ACHN (cell line): Measurements from ENCODE around the gene CAPN9.
A peak's percentile ranks its signal among the peaks of the same experiment; 100 is the strongest.

Experiments used
- DNase-seq: peaks from one replicate; pipeline ENCODE4 v3.0.0-alpha.2; 2015
- in situ Hi-C: cut with HindIII; loops from 2 replicates; pipeline ENCODE4 v1.10.0; 2017; ENCODE audit warnings: low sequenced_read_pairs, low pct_ligation_motif_present, low pct_unique_long_range_greater_than_20kb

Gene CAPN9

DNA sequence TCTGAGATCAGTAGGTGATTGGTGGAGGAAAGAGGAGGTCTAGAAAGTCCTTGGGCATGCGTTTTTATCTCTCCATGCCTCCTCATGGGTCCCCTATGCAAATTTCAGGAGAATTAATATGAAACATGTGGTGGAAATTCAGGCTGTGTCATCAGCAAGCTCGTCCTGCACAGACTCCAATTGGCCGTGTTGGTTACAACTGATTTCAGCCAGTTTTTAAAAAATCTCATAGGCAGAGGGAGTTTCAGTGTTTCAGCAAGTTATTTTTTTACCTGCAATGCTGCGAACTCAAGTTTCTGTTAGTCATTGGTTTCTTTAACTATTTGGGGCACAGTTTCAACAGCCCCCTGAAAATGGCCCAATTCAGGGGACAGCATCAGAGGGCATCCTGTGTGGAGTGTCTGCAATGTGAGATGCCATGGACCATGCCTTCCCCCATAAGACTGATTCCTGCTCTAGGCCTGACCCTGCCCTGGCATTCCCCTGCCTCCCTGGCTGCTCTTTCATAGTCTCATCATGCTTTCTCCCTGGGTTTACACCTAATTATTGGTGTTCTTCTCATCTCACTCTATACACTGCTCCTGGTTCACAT, 61.2 kb downstream of the CAPN9 start:
- DNase-seq: no peak

DNA sequence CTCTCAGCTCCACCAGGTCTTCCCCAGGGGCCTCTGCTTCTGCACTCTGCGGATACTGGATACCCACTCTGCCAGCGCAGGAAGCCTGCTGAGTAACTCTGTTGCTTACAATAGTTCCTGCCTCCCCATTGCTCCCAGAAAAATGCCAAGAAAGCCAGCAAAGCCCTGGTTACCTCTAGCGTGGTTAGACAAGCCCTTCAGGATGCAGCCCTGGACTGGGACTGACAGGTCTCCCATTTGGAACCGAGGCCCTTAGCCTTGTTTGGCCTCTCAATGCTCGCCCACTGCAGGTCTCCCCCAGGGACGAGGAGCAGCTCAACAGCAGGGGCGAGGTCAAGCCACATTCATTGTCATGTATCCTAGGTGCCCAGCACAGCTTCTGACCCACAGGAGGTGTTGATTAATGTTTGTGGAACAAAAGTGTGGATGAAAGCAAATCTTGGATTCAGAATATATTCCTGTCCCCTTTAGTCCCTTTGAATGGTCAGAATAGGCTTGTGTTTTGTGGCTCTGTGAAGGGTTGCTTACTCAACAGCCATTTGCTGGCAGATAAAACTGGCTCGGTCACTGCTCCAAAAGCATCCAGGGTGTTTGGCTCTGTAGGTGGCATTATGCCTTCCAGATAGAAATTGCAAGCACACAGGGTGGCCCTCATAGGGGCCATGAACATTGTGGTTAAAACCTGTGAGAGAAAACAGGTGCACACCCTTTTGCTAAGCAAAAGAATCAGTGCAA, 62.2 kb downstream of the CAPN9 start:
- in situ Hi-C loops: no loop called here
- DNase-seq: no peak

More for the DNA sequence above, 61.2 kb downstream of the CAPN9 start:
- in situ Hi-C loops: no loop called here

DNA sequence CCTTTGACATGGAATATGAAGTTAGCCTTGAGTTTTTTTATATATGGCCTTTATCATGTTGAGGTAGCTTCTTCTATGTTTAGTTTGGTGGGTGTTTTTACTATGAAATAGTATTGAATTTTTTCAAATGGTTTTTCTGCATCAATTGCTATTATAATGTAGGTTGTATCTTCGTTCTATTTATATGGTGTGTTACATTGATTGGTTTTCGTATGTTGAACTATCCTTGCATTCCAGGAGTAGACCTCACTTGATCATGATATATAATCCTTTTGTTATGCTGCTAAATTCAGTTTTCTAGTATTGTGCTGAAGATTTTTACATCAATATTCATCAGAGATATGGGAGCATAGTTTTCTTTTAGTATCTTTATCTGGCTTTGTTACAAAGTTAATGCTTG, 65.4 kb downstream of the CAPN9 start:
- no peak for DNase-seq
- in situ Hi-C loops: no loop called here

- DNase-seq: no peak
- in situ Hi-C loops: no loop called here
Measured at GRCh38 chr1:230814949-230815692, 67.9 kb downstream of the CAPN9 start.

GRCh38 chr1:230816018-230816417, 68.8 kb downstream of the CAPN9 start:
- in situ Hi-C loops: no loop called here
- DNase-seq: no peak

DNA sequence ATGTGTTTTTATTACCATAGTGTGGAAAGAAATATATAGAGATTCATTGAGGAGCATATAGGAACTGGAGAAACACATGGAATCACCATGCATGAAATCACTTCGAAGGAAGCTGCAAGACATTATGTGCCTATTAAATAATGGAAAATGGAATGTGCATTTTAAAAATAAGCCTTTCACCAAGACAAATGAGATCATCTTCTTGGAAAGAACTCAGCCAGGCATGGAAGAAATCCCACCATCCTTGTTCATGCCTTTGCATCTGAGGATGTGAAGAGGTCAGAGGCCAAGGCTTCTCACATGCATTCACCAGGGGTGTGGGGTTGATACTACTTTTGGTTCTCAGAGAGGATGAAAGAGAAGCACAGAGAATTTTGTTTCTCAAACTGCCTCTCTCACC, 71.2 kb downstream of the CAPN9 start:
- DNase-seq: no peak
- in situ Hi-C loops: no loop called here

- in situ Hi-C loops: no loop called here
- DNase-seq: no peak
Measured at GRCh38 chr1:230818901-230819300, 71.7 kb downstream of the CAPN9 start.

GRCh38 chr1:230819976-230820375, 72.8 kb downstream of the CAPN9 start:
- in situ Hi-C loops: no loop called here
- no peak for DNase-seq

- in situ Hi-C loops: no loop called here
Measured at GRCh38 chr1:230820568-230820967, 73.4 kb downstream of the CAPN9 start.

DNA sequence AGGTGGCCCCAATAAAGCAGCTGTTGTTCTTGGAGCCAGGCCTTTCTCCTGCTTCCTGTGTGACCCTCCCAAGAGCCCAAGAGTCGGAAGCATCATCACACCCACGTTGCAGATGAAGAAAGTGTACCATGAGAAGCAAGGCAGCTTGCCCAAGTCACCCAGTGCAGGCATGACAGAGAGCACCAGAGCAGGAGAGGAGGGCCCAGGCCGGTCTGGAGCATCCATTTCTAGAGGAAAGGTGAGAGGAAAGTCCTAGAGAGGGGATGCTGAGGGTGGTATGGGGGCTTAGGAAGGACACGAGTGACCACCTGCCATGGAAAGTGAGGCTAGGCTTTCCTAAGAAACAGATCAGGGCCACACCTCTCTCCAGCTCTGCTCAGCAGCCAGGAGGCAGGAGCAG, 74.2 kb downstream of the CAPN9 start:
- in situ Hi-C loops: no loop called here
- DNase-seq: no peak

More at GRCh38 chr1:230820568-230820967, 73.4 kb downstream of the CAPN9 start:
- no peak for DNase-seq

DNA sequence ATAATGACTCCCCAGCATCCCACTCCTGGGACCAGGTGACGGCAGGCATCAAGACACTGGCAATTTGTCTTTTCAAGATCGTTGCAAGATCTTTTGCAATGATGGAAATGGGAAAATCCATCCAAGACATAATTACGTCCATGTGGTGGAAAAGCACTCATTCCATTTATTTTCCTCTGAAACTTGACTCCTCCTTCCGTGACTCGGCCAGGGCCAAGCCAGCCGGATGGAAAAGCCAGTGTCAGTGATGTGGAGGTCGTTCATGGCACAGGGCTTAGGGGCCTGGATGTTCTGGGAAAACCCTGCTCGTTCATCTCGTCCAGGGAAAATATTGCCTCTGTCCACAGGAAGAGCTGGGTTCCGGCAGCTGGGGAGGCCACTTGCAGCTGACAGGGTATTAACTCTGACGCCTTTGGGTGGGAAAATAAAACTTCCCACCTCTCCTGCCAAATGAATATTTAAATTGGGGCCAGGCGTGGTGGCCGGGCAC, 74.9 kb downstream of the CAPN9 start:
- DNase-seq: no peak
- in situ Hi-C loops: no loop called here

- in situ Hi-C loops: no loop called here
- DNase-seq: no peak
Measured at GRCh38 chr1:230823426-230823825, 76.2 kb downstream of the CAPN9 start.

DNA sequence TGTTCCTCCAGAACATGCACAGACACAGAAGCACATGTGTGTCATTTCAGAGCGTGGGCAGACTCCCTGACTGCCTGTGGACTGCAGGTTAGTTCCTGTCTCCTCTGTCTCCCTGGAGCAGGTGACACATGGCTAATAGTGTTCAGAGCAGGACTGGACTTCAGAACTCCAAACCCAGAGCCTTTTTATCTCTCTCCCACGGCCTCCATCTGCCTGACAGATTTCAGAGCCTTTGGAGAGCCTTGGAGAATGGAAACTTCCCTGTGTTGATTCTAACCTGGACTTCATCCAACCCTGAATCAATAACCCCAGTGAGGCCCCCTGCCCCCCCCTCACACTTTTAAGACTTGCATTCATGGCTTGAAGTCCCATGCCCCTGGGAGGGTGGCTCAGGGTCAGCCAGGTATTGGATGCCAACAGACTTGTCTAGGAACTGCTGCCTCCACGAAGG, 76.8 kb downstream of the CAPN9 start:
- in situ Hi-C loops: no loop called here

DNA sequence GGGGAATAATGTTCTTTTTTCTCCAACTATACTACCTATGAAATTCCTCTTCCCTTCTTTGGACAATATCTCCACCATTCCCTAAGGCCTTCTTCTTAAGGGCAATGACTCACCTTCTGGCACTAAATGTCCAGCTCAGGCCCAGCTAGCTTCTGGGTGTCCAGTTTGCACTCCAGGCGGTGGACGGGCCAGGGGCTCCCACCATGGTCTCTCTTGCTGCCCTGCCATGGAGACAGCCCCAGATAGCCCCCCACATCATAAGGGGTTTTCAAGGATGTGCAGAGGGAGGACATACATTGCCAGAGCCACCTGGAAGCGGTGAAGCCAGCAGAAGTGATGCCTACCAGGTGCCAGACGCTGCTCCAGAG, 77.3 kb downstream of the CAPN9 start:
- no peak for DNase-seq
- in situ Hi-C loops: no loop called here

More for the DNA sequence above, 76.8 kb downstream of the CAPN9 start:
- DNase-seq: no peak

DNA sequence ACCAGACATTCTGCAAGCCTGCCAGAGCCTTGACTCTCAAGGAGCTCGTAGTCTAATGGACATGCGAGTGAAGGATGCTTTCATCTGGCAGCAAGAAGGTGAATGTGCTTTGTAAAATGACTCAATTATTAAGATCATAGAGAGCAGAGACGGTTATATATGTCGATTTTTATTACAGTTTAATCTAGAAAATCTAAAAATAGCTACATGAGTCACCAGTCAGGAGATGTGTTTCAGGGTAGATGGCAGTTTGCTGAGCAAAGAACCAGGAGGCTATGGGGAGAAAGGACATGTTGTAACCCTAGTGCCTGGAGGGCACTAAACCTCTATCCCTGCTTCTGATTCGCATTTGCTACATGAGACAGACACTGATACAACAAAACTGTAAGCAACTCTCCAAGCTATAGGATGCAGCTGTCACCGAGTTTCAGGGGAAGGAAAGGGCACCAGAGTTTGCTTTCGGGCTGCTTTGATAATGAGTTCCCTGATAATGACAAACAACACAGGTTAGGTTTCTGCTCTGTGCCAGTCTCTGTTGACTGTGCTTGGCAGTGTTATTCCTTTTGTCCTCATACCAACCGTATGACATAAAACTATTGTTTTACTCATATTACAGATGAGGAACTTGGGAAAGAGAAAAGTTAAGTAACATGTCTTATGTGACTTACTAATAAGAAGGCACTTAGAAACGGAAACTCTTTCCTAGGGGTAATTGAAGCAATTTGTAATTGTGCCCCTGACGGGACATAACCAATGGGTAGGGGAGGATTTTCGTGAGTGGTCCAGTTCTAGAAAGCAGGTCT, 77.9 kb downstream of the CAPN9 start:
- DNase-seq: peak; percentile 22
- in situ Hi-C loops: no loop called here

DNA sequence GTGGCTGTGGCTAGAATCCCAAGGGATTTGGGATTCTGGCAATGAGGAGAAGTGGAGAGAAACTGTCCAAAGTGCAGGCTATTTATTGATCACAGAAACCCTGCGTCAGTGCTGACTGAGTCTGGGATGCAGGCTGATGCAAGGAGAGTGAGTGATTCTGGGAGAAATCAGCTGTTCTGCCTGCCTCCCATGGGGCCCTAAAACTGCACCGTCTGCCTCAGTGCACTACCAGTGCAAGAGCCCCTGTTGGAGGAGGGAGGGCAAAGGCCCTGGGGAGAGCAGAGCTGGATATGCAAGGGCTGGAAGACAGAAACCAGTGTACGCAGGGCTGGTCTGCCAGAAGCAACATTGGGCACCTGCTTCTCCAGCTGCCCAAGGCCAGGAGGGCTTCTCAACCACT, 78.6 kb downstream of the CAPN9 start:
- in situ Hi-C loops: no loop called here
- no peak for DNase-seq

DNA sequence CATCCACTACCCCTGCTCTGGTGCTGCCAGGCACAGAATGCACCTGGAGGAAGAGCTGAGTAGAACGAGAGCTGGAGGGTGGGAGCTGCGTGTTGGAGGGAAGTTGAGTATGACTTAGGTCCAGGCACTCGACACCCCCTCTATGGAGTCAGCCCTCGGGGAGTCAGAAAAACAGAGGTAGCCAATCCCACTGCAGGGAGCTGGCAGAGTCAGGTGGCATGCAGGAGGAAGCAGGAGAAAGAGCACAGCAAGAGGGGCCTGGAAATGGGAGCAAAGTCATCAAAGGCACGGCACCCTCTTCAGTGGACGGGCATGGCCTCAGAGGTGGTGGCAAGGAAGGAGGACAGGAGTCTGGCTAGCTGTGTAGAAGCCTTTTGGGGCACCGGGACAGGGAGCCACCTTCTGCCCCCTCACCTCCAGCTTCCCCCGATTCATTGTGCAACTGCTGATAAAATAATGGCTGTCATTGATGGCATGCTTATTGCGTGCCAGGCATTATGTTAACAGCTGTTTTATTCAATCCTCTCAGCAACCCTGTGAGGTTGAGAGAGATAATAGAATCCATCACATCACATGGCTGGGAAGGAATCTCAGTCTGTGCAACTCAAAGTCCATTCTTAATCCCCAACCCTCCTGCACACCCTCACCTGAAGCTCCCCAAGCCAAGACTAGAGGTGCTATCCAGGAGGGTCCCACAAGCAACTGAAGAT, 79.1 kb downstream of the CAPN9 start:
- DNase-seq: no peak
- in situ Hi-C loops: no loop called here

DNA sequence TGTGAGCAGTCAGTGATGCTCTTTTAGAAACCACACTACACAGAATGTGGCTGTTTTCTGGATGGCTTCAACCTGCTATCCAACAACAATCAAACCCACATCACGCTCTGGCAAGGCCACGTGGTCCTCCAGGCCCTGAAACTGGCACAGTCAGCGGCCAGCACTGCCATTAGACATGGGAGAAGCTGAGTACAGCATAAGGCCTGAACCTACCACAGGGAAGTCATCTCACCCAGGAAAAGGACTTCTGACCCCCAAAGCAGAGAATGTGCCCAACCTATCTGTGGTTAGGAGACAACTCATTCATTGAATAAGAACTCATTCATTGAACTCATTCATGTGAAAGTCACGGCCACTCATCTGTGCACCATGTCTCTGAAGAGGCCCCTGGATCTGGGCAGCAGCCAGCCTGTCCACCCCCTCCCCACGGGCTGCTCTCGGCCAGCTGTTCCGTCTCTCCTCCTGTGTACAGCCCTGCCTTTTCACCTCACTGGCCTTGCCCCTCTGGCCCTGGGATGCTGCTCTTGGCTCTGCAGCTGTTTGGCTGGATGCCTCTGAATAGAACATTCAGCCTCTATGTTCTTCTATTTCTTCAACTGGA, 80.0 kb downstream of the CAPN9 start:
- DNase-seq: no peak
- in situ Hi-C loops: no loop called here
